ENCODE measurements around the gene KRTAP17-1. TPM values are rescaled to one million over a fixed set of nuclear protein-coding genes. Genes with fewer than 3 reads are reported as not detected.

Gene KRTAP17-1
- total RNA-seq, 1 experiment from 2014 or later = not detected

- Histone ChIP-seq H3K4me2 (ENCODE audit: insufficient read depth, insufficient read length, low read length) (no peak overlapping the region), H3K27me3 (ENCODE audit: insufficient read depth, low read length) (no peaks in the 10 kb centered on the region), H3K14ac (ENCODE audit: insufficient read depth, low read length) (no peak overlapping the region; the same call in 1 of the 2 replicates), H3K9me3 (ENCODE audit: control insufficient read depth, low read depth, low read length) (no peaks in the 10 kb centered on the region), H4K91ac (ENCODE audit: insufficient read length, low read depth, low read length) (no peak overlapping the region), H3T11ph (ENCODE audit: low read length) (no peak overlapping the region), H2BK12ac (ENCODE audit: insufficient read length, low read depth, low read length) (no peak overlapping the region), H2BK20ac (ENCODE audit: low read depth, low read length, poor library complexity, severe bottlenecking) (no peak overlapping the region), H4K20me1 (ENCODE audit: control insufficient read depth, insufficient read depth, insufficient read length) (no peaks in the 10 kb centered on the region), H3K27ac (ENCODE audit: insufficient read length, low read depth, low read length) (no peak overlapping the region), H2BK5ac (ENCODE audit: insufficient read length, low read length) (no peak overlapping the region), H2BK120ac (ENCODE audit: low read depth, low read length, poor library complexity, severe bottlenecking) (no peak overlapping the region), H4K5ac (ENCODE audit: insufficient read length, low read depth, low read length) (no peak overlapping the region), H3K4me1 (ENCODE audit: insufficient read depth, low read length) (no peaks in the 10 kb centered on the region), H3K18ac (ENCODE audit: insufficient read length, low read depth, low read length) (no peak overlapping the region), H3K79me1 (ENCODE audit: insufficient read depth, low read depth, low read length, poor library complexity, severe bottlenecking) (no peaks in the 10 kb centered on the region), H3K4ac (ENCODE audit: low read depth, low read length) (no peak overlapping the region), H3K9ac (ENCODE audit: extremely low read depth, insufficient read length, low read length) (no peak overlapping the region), H2AK5ac (ENCODE audit: insufficient read length, low read length) (no peak overlapping the region), H2AFZ (ENCODE audit: low read length) (no peak overlapping the region), H3K23ac (ENCODE audit: insufficient read length, low read depth, low read length) (no peak overlapping the region), H2BK15ac (ENCODE audit: low read depth, low read length) (no peak overlapping the region), H3K56ac (ENCODE audit: insufficient read length, low read depth, low read length) (no peak overlapping the region), H4K8ac (replicated peaks; ENCODE audit: insufficient read length, low read depth, low read length) (no peak overlapping the region), H3K23me2 (ENCODE audit: insufficient read length, low read depth, low read length, poor library complexity, severe bottlenecking) (no peaks in the 10 kb centered on the region), H3K79me2 (ENCODE audit: insufficient read depth, low read length) (no peaks in the 10 kb centered on the region)
- H3K36me3 Mint-ChIP-seq (ENCODE audit: insufficient read depth in 1 of 3, low read depth in 3 of 3) = peaks cover 0 to 15% (median 12%) of the 10 kb centered on the region in 3 experiments; a peak in 1 of 7 replicates
- H3K27ac Mint-ChIP-seq = no peak overlapping the region
- H3K4me1 Mint-ChIP-seq = peaks cover 3 to 4% of the 10 kb centered on the region in 2 experiments; a peak in 2 of 4 replicates
- H3K27me3 Mint-ChIP-seq (ENCODE audit: low read depth) = peaks cover 2% of the 10 kb centered on the region; the same call in 1 of the 2 replicates
- H3K4me3 Mint-ChIP-seq = no peak overlapping the region
- no CpG with 5 or more reads among the region's 11 CpGs for WGBS (ENCODE audit: extremely low coverage, insufficient read length, low lambda C conversion rate)
- no peak for TF ChIP-seq CTCF (conservative IDR thresholded peaks at IDR 0.05)
- peaks cover 15 to 17% of the 10 kb centered on the region in 2 experiments for H3K9me3 Mint-ChIP-seq
- no peak for DNase-seq
These were observed 7.7 kb upstream of the KRTAP17-1 start for GRCh38 chr17:41322903-41323895.

Data from H9 (cell line).